CD14-positive monocyte (primary cell): ENCODE data around the gene MNX1. TPM values are rescaled to one million over a fixed set of nuclear protein-coding genes. Genes with fewer than 3 reads are reported as not detected.

ENCODE experiments used
- DNase-seq, 3 donors: peaks; one replicate each; pipeline ENCODE4 v3.0.0-alpha.2; 2011 to 2022
- H2AFZ ChIP-seq: 2 replicates; pipeline ENCODE4 v1.6.0; 2012; ENCODE audit warnings: mild to moderate bottlenecking, low read depth, low read length, inconsistent platforms; ENCODE audit not compliant: insufficient read depth, poor library complexity, severe bottlenecking
- H3K27ac ChIP-seq, 2 donors: 1 replicate in 1 of 2; 2 replicates in 1 of 2; pipeline ENCODE4 v1.5.1; 2012 to 2013; ENCODE audit warnings: low read length in 2 of 2, control low read depth in 1 of 2, inconsistent platforms in 1 of 2, low read depth in 1 of 2, mild to moderate bottlenecking in 1 of 2
- H3K27me3 ChIP-seq, 2 donors: one replicate each; pipeline versions ENCODE4 v1.6.0 to v1.6.1; 2011 to 2013; ENCODE audit warnings: low read length in 2 of 2; ENCODE audit not compliant: control insufficient read depth in 2 of 2, insufficient read depth in 2 of 2
- H3K36me3 ChIP-seq, 2 donors: replicated peaks in 1 of 2; 1 replicate in 1 of 2; 2 replicates in 1 of 2; pipeline versions ENCODE4 v1.5.1 to v1.6.1; 2012 to 2013; ENCODE audit warnings: low read length in 2 of 2, control low read depth in 1 of 2, inconsistent platforms in 1 of 2, mild to moderate bottlenecking in 1 of 2; ENCODE audit not compliant: insufficient read depth in 2 of 2, control insufficient read depth in 1 of 2
- H3K4me1 ChIP-seq, 2 donors: 1 replicate in 1 of 2; 2 replicates in 1 of 2; pipeline versions ENCODE4 v1.5.1 to v1.6.1; 2012 to 2013; ENCODE audit warnings: low read length in 2 of 2, control low read depth in 1 of 2, inconsistent platforms in 1 of 2, mild to moderate bottlenecking in 1 of 2, moderate library complexity in 1 of 2; ENCODE audit not compliant: insufficient read depth in 2 of 2, control insufficient read depth in 1 of 2
- H3K4me2 ChIP-seq: replicated peaks from 2 replicates; pipeline ENCODE3; 2012; ENCODE audit warnings: low read length, moderate library complexity, mild to moderate bottlenecking; ENCODE audit not compliant: poor library complexity, severe bottlenecking; ENCODE audit errors: extremely low read depth
- H3K4me3 ChIP-seq, 3 experiments: fragments of 200-600 bp in 1 of 3; sonication (generic) in 1 of 3; replicated peaks in 1 of 3; 1 replicate in 2 of 3; 2 replicates in 1 of 3; pipeline ENCODE4 v1.5.1; 2011 to 2013; ENCODE audit warnings: low read length in 3 of 3, mild to moderate bottlenecking in 3 of 3, control low read depth in 2 of 3, low read depth in 2 of 3, inconsistent platforms in 1 of 3, moderate library complexity in 1 of 3
- H3K79me2 ChIP-seq: 2 replicates; pipeline ENCODE4 v1.6.0; 2012; ENCODE audit warnings: mild to moderate bottlenecking, control low read depth, inconsistent platforms, low read length, moderate library complexity; ENCODE audit not compliant: insufficient read depth
- H3K9ac ChIP-seq: 2 replicates; pipeline ENCODE4 v1.6.0; 2017; ENCODE audit warnings: low read length, mild to moderate bottlenecking; ENCODE audit not compliant: insufficient read depth, poor library complexity, severe bottlenecking
- H3K9me3 ChIP-seq, 2 donors: replicated peaks in 1 of 2; 1 replicate in 1 of 2; 2 replicates in 1 of 2; pipeline versions ENCODE4 v1.5.1 to v1.6.1; 2012 to 2013; ENCODE audit warnings: low read length in 2 of 2, control low read depth in 1 of 2; ENCODE audit not compliant: control insufficient read depth in 1 of 2, insufficient read depth in 1 of 2
- H4K20me1 ChIP-seq: 2 replicates; pipeline ENCODE4 v1.6.0; 2012; ENCODE audit warnings: mild to moderate bottlenecking, low read length, control low read depth, moderate library complexity; ENCODE audit not compliant: insufficient read depth
- H3K27ac Mint-ChIP-seq, 7 donors: one replicate each; pipeline ENCODE4 v1.8.0; 2020; ENCODE audit warnings: mild to moderate bottlenecking in 7 of 7, mixed read lengths in 7 of 7, moderate library complexity in 6 of 7, inconsistent platforms in 2 of 7
- H3K27me3 Mint-ChIP-seq, 3 donors: one replicate each; pipeline ENCODE4 v1.8.0; 2021 to 2022; ENCODE audit warnings: low read depth in 3 of 3, mild to moderate bottlenecking in 3 of 3, mixed read lengths in 3 of 3, moderate library complexity in 3 of 3, inconsistent platforms in 1 of 3
- H3K36me3 Mint-ChIP-seq, 2 donors: one replicate each; pipeline ENCODE4 v1.8.0; 2020; ENCODE audit warnings: mixed read lengths in 2 of 2, inconsistent platforms in 1 of 2, mild to moderate bottlenecking in 1 of 2
- H3K4me1 Mint-ChIP-seq: one replicate; pipeline ENCODE4 v1.8.0; 2020; ENCODE audit warnings: mild to moderate bottlenecking, mixed read lengths
- H3K4me3 Mint-ChIP-seq, 2 donors: one replicate each; pipeline ENCODE4 v1.8.0; 2020; ENCODE audit warnings: mild to moderate bottlenecking in 2 of 2, mixed read lengths in 2 of 2, moderate library complexity in 1 of 2
- H3K9me3 Mint-ChIP-seq, 7 donors: one replicate each; pipeline ENCODE4 v1.8.0; 2020 to 2022; ENCODE audit warnings: mixed read lengths in 7 of 7, mild to moderate bottlenecking in 6 of 7, moderate library complexity in 6 of 7, inconsistent platforms in 2 of 7
- CTCF ChIP-seq: fragments of 200-600 bp; IDR thresholded peaks from one replicate; pipeline ENCODE4 v1.8.0; 2022; ENCODE audit warnings: antibody characterized with exemption, mild to moderate bottlenecking
- WGBS: methylation state at CpG from one replicate; pipeline ENCODE4 v1.1.5; 2013; ENCODE audit warnings: missing lambda C conversion rate; ENCODE audit not compliant: insufficient coverage; 5-methylcytosine and 5-hydroxymethylcytosine counted together
- intact Hi-C, 2 donors: fragments of 100-400 bp; cut with micrococcal nuclease; formaldehyde crosslinking; loops; one replicate each; pipeline versions ENCODE4 v1.15.0 to v1.15.1; 2023
- polyA plus RNA-seq, 3 donors: library from polyadenylated mRNA; depleted of rRNA in 1 of 3; unstranded in 2 of 3; stranded (reverse) in 1 of 3; fragments of 300-500 nt in 2 of 3; fragments of >200 nt in 1 of 3; fragmentation: Illumina TruSeq in 2 of 3; gene quantifications; 1 replicate in 2 of 3; 2 replicates in 1 of 3; pipeline ENCODE4 v1.2.3, GENCODE V29; 2012 to 2021

The MNX1 gene
- polyA plus RNA-seq, 3 donors = not detected

GRCh38 chr7:156968183-156968582 is 42.3 kb downstream of the MNX1 start:
- H3K9me3 Mint-ChIP-seq = no peaks in the 10 kb centered on the region
- TF ChIP-seq CTCF = no peak
- intact Hi-C loops = no loop called here
- no peaks in the 10 kb centered on the region for H3K4me1 ChIP-seq
- H3K4me3 Mint-ChIP-seq = no peak overlapping the region
- no peaks in the 10 kb centered on the region for H3K4me1 Mint-ChIP-seq
- WGBS = 96% methylated on average over 23 of the region's 27 CpGs
- H3K36me3 ChIP-seq = peaks cover 77 to 86% of the 10 kb centered on the region in 2 donors
- H3K27me3 Mint-ChIP-seq = no peaks in the 10 kb centered on the region
- no peak overlapping the region for H3K27ac ChIP-seq
- H3K27me3 ChIP-seq = no peaks in the 10 kb centered on the region
- H2AFZ ChIP-seq = no peak overlapping the region
- no peak overlapping the region for H3K4me2 ChIP-seq
- no peak overlapping the region for H3K9ac ChIP-seq
- no peak overlapping the region for H3K4me3 ChIP-seq
- peaks cover 78 to 83% of the 10 kb centered on the region in 2 donors for H3K36me3 Mint-ChIP-seq
- no peaks in the 10 kb centered on the region for H3K9me3 ChIP-seq
- H3K79me2 ChIP-seq = no peaks in the 10 kb centered on the region
- DNase-seq = no peak
- H3K27ac Mint-ChIP-seq = no peak overlapping the region
- H4K20me1 ChIP-seq = no peaks in the 10 kb centered on the region

- intact Hi-C loops = no loop called here
- no peaks in the 10 kb centered on the region for H3K27me3 Mint-ChIP-seq
- Histone ChIP-seq H2AFZ (no peak overlapping the region), H3K36me3 (peaks cover 86 to 95% of the 10 kb centered on the region in 2 donors), H3K27ac (no peak overlapping the region), H4K20me1 (no peaks in the 10 kb centered on the region), H3K4me3 (no peak overlapping the region), H3K4me1 (no peaks in the 10 kb centered on the region), H3K27me3 (no peaks in the 10 kb centered on the region), H3K9ac (no peak overlapping the region), H3K79me2 (no peaks in the 10 kb centered on the region), H3K9me3 (no peaks in the 10 kb centered on the region), H3K4me2 (no peak overlapping the region)
- TF ChIP-seq CTCF = no peak
- no peaks in the 10 kb centered on the region for H3K4me1 Mint-ChIP-seq
- H3K9me3 Mint-ChIP-seq = no peaks in the 10 kb centered on the region
- no peak for DNase-seq
- no peak overlapping the region for H3K4me3 Mint-ChIP-seq
- 98% methylated on average over 5 of the region's 8 CpGs for WGBS
- peaks cover 88 to 94% of the 10 kb centered on the region in 2 donors for H3K36me3 Mint-ChIP-seq
- no peak overlapping the region for H3K27ac Mint-ChIP-seq
Observed at GRCh38 chr7:156966387-156966786, 44.1 kb downstream of the MNX1 start.
